GM19467 (cell line): ENCODE measurements around the gene BIRC7.

Source experiments
- ATAC-seq: cut with Tn5 transposase; IDR thresholded peaks from one replicate; pipeline ENCODE4 v1.9.1; 2021; ENCODE audit warnings: mild to moderate bottlenecking, moderate library complexity; ENCODE audit not compliant: unreplicated experiment

Gene BIRC7

GRCh38 chr20:63235399-63235983 is at the start of gene BIRC7:
Gene BIRC7, plus strand, starts transcription at chr20:63235905. Its CDS starts 192 bp downstream, at chr20:63236097.
- no peak for ATAC-seq

GRCh38 chr20:63186084-63186483 is 49.6 kb upstream of the BIRC7 start:
- no peak for ATAC-seq

GRCh38 chr20:63186528-63187316 is 49.0 kb upstream of the BIRC7 start:
- ATAC-seq = no peak

- ATAC-seq = no peak
These were observed 48.2 kb upstream of the BIRC7 start for GRCh38 chr20:63187338-63188158.

- ATAC-seq = no peak
These were observed 47.6 kb upstream of the BIRC7 start for GRCh38 chr20:63188159-63188442.

GRCh38 chr20:63188641-63189321 is 46.9 kb upstream of the BIRC7 start:
- ATAC-seq = no peak

GRCh38 chr20:63189322-63189642 is 46.4 kb upstream of the BIRC7 start:
- ATAC-seq = no peak

- no peak for ATAC-seq
These were observed 45.7 kb upstream of the BIRC7 start for GRCh38 chr20:63189846-63190559.

GRCh38 chr20:63190828-63191227 is 44.9 kb upstream of the BIRC7 start:
- no peak for ATAC-seq

GRCh38 chr20:63191400-63191799 is 44.3 kb upstream of the BIRC7 start:
- no peak for ATAC-seq

- ATAC-seq = no peak
These were observed 43.0 kb upstream of the BIRC7 start for GRCh38 chr20:63192721-63193120.

GRCh38 chr20:63194007-63194796 is 41.5 kb upstream of the BIRC7 start:
- ATAC-seq = no peak

- ATAC-seq = no peak
These were observed 40.9 kb upstream of the BIRC7 start for GRCh38 chr20:63194797-63195173.

GRCh38 chr20:63196768-63197470 is 38.8 kb upstream of the BIRC7 start:
- ATAC-seq = no peak

GRCh38 chr20:63198606-63199005 is 37.1 kb upstream of the BIRC7 start:
- ATAC-seq = no peak

GRCh38 chr20:63202021-63202420 is 33.7 kb upstream of the BIRC7 start:
- no peak for ATAC-seq

- no peak for ATAC-seq
These were observed 32.7 kb upstream of the BIRC7 start for GRCh38 chr20:63202811-63203526.

- ATAC-seq = no peak
These were observed 31.3 kb upstream of the BIRC7 start for GRCh38 chr20:63204362-63204761.

- ATAC-seq = no peak
These were observed 29.8 kb upstream of the BIRC7 start for GRCh38 chr20:63205896-63206295.
